DOHH2 (cell line): Measurements from ENCODE around the gene RAD51B.

ENCODE experiments used
- CTCF ChIP-seq: fragments of 200-600 bp; sonication (generic); IDR thresholded peaks from one replicate; pipeline ENCODE4 v1.5.1; 2014; ENCODE audit warnings: antibody characterized with exemption, mild to moderate bottlenecking, low read depth, low read length; ENCODE audit not compliant: poor library complexity, severe bottlenecking
- EZH2phosphoT487 ChIP-seq: fragments of 200-600 bp; sonication (generic); IDR thresholded peaks from 2 replicates; pipeline ENCODE4 v1.6.1; 2017; ENCODE audit warnings: borderline replicate concordance, mild to moderate bottlenecking, antibody characterized with exemption, low read length, moderate library complexity, mixed read lengths

- TF ChIP-seq CTCF = no peak
- TF ChIP-seq EZH2phosphoT487 = no peak
These were observed 411.6 kb downstream of the RAD51B start for GRCh38 chr14:68230950-68231717.
